ENCODE results near the gene DOCK7. TPM values are rescaled to one million over a fixed set of nuclear protein-coding genes. Genes with fewer than 3 reads are reported as not detected.

The DOCK7 gene
- total RNA-seq, 1 experiment from 2014 or later, result 57.2 TPM

DNA sequence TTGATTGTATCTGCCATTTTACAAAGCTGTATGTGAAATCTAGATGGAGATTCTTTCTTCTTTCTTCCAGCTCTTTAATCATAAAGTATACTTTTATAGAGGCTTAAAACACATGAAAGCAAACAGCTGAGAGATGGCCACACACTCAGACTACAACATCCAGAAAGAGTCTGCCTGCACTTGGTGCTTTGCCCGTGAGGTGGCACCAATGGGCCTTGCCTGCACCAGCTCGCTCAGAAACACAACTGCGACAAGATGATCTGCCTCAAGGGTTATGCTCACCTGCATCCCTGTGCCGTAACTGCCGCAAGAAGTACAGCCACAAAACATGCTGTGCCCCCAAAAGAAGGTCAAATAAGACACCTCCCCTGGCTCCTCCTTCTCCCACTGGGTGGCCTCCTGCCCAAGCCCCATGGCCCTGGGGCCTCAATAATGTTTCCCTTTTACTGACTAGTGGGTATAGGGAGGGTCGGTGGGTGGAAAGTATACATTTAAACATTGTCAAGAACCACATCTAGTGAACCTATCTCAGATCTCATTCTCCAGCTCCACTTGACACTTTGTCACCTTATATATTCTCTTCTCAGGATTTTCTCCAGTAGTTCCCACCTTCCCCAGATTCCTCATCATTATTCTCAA is 157.6 kb downstream of the DOCK7 start:
- POLR2A ChIA-PET, result interaction anchor here (0.5 kb wide), 1 partner anchor 195 kb away, joined by 8 read pairs; no protein-coding TSS in a partner anchor
- in situ Hi-C loops (cut with HindIII; ENCODE audit: low pct_unique_long_range_greater_than_20kb, low sequenced_read_pairs) (no loop called here), intact Hi-C loops (cut with micrococcal nuclease; ENCODE audit: unreplicated experiment) (loop anchor here (1.0 kb wide), 1 partner anchor 216 kb away; no protein-coding TSS in a partner anchor)
- CTCF ChIA-PET, result interaction anchor here (0.6 to 1.8 kb wide), 3 partner anchors 168 to 217 kb away, joined by 3 to 7 read pairs (median 7); no protein-coding TSS in a partner anchor
- DNase-seq (ENCODE audit: low read depth, low spot score) (no peak), ATAC-seq (peak; percentile 96)
- Histone ChIP-seq H3K9me3 (ENCODE audit: control insufficient read depth, insufficient read depth, low read depth, low read length) (no peaks in the 10 kb centered on the region), H3K36me3 (ENCODE audit: control insufficient read depth, insufficient read depth, low read length) (no peaks in the 10 kb centered on the region; the same call in 1 of the 2 replicates), H3K27ac (ENCODE audit: low read length) (no peak overlapping the region), H3K4me1 (ENCODE audit: control insufficient read depth, insufficient read depth, low read length) (no peaks in the 10 kb centered on the region), H3K27me3 (ENCODE audit: control insufficient read depth, insufficient read depth, low read length) (no peaks in the 10 kb centered on the region), H3K4me3 (ENCODE audit: low read depth in 2 of 2, low read length in 2 of 2) (no peak overlapping the region)
- no peak for TF ChIP-seq POLR2AphosphoS5 (IDR thresholded peaks at IDR 0.05; ENCODE audit: low read depth, low read length)
- TF ChIP-seq CTCF (IDR thresholded peaks at IDR 0.05), result peak; percentile 87
- no TSS peak for BruUV-seq (replicated peaks)

- no peaks in the 10 kb centered on the region for H3K36me3 ChIP-seq (ENCODE audit: control insufficient read depth, insufficient read depth, low read length)
- no peaks in the 10 kb centered on the region for H3K9me3 ChIP-seq (ENCODE audit: control insufficient read depth, insufficient read depth, low read depth, low read length)
- in situ Hi-C loops (cut with HindIII; ENCODE audit: low pct_unique_long_range_greater_than_20kb, low sequenced_read_pairs), result no loop called here
- BruUV-seq (replicated peaks), result no TSS peak
- H3K4me1 ChIP-seq (ENCODE audit: control insufficient read depth, insufficient read depth, low read length), result no peaks in the 10 kb centered on the region
- H3K27ac ChIP-seq (ENCODE audit: low read length), result no peak overlapping the region
- ChIA-PET CTCF (no interaction called here), POLR2A (no interaction called here)
- H3K27me3 ChIP-seq (ENCODE audit: control insufficient read depth, insufficient read depth, low read length), result no peaks in the 10 kb centered on the region
- DNase-seq (ENCODE audit: low read depth, low spot score) (no peak), ATAC-seq (no peak)
- H3K4me3 ChIP-seq (ENCODE audit: low read depth in 2 of 2, low read length in 2 of 2), result no peak overlapping the region
- intact Hi-C loops (cut with micrococcal nuclease; ENCODE audit: unreplicated experiment), result no loop called here
- TF ChIP-seq, protein P1, sequence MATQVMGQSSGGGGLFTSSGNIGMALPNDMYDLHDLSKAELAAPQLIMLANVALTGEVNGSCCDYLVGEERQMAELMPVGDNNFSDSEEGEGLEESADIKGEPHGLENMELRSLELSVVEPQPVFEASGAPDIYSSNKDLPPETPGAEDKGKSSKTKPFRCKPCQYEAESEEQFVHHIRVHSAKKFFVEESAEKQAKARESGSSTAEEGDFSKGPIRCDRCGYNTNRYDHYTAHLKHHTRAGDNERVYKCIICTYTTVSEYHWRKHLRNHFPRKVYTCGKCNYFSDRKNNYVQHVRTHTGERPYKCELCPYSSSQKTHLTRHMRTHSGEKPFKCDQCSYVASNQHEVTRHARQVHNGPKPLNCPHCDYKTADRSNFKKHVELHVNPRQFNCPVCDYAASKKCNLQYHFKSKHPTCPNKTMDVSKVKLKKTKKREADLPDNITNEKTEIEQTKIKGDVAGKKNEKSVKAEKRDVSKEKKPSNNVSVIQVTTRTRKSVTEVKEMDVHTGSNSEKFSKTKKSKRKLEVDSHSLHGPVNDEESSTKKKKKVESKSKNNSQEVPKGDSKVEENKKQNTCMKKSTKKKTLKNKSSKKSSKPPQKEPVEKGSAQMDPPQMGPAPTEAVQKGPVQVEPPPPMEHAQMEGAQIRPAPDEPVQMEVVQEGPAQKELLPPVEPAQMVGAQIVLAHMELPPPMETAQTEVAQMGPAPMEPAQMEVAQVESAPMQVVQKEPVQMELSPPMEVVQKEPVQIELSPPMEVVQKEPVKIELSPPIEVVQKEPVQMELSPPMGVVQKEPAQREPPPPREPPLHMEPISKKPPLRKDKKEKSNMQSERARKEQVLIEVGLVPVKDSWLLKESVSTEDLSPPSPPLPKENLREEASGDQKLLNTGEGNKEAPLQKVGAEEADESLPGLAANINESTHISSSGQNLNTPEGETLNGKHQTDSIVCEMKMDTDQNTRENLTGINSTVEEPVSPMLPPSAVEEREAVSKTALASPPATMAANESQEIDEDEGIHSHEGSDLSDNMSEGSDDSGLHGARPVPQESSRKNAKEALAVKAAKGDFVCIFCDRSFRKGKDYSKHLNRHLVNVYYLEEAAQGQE (IDR thresholded peaks at IDR 0.05; ENCODE audit: insufficient read depth in 1 of 2, low read depth in 2 of 2, low read length in 1 of 2), result no peak
- TF ChIP-seq SIN3A (IDR thresholded peaks at IDR 0.05; ENCODE audit: borderline replicate concordance, insufficient read depth, low read depth, low read length) (no peak), POLR2AphosphoS5 (IDR thresholded peaks at IDR 0.05; ENCODE audit: low read depth, low read length) (no peak)
Observed at GRCh38 chr1:62529227-62529626, 159.0 kb downstream of the DOCK7 start.

- no TSS peak for BruUV-seq (replicated peaks)
- POLR2A ChIA-PET, result no interaction called here
- Histone ChIP-seq H3K27me3 (ENCODE audit: control insufficient read depth, insufficient read depth, low read length) (no peaks in the 10 kb centered on the region), H3K4me1 (ENCODE audit: control insufficient read depth, insufficient read depth, low read length) (no peaks in the 10 kb centered on the region), H3K27ac (ENCODE audit: low read length) (no peak overlapping the region), H3K9me3 (ENCODE audit: control insufficient read depth, insufficient read depth, low read depth, low read length) (no peaks in the 10 kb centered on the region), H3K4me3 (ENCODE audit: low read depth in 2 of 2, low read length in 2 of 2) (no peak overlapping the region), H3K36me3 (ENCODE audit: control insufficient read depth, insufficient read depth, low read length) (no peaks in the 10 kb centered on the region)
- no peak for TF ChIP-seq TCF7L2 (IDR thresholded peaks at IDR 0.05; ENCODE audit: low read depth, low read length)
- TF ChIP-seq, protein P1 (IDR thresholded peaks at IDR 0.05; ENCODE audit: insufficient read depth in 1 of 2, low read depth in 2 of 2, low read length in 1 of 2), result no peak
- TF ChIP-seq SIN3A (IDR thresholded peaks at IDR 0.05; ENCODE audit: borderline replicate concordance, insufficient read depth, low read depth, low read length), result no peak
- no peak for TF ChIP-seq CTCF (IDR thresholded peaks at IDR 0.05)
- no peak for TF ChIP-seq POLR2AphosphoS5 (IDR thresholded peaks at IDR 0.05; ENCODE audit: low read depth, low read length)
- CTCF ChIA-PET, result no interaction called here
- ATAC-seq (no peak), DNase-seq (ENCODE audit: low read depth, low spot score) (no peak)
- in situ Hi-C loops (cut with HindIII; ENCODE audit: low pct_unique_long_range_greater_than_20kb, low sequenced_read_pairs), result no loop called here
- intact Hi-C loops (cut with micrococcal nuclease; ENCODE audit: unreplicated experiment), result no loop called here
Observed at GRCh38 chr1:62528015-62528414, 160.2 kb downstream of the DOCK7 start.
